ENCODE measurements around the gene MAP3K14. TPM values are rescaled to one million over a fixed set of nuclear protein-coding genes. Genes with fewer than 3 reads are reported as not detected.

MAP3K14 gene
- total RNA-seq, 4 donors from 2014 or later = 4.7 to 6.8 (median 6.1) TPM

DNA sequence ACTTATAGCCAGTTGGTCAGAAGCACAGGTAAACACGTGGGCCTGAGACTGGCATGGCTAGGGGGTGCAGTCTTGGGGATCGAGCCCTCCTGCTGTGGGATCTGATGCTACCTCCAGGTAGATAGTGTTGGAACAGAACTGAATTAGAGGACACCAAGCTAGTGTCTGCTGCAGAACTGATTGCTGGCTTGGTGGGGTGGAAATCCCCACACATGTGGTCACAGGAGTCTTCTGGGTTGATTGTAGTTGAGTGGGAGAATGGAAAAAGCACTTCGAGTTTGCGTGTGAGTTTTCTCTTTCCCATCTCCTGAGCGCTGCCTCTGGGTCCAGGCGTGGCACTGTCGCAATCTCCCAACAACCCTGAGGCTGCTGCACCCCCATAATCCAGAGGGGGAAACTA lies 46.9 kb downstream of the MAP3K14 start:
- TF ChIP-seq, protein P1, sequence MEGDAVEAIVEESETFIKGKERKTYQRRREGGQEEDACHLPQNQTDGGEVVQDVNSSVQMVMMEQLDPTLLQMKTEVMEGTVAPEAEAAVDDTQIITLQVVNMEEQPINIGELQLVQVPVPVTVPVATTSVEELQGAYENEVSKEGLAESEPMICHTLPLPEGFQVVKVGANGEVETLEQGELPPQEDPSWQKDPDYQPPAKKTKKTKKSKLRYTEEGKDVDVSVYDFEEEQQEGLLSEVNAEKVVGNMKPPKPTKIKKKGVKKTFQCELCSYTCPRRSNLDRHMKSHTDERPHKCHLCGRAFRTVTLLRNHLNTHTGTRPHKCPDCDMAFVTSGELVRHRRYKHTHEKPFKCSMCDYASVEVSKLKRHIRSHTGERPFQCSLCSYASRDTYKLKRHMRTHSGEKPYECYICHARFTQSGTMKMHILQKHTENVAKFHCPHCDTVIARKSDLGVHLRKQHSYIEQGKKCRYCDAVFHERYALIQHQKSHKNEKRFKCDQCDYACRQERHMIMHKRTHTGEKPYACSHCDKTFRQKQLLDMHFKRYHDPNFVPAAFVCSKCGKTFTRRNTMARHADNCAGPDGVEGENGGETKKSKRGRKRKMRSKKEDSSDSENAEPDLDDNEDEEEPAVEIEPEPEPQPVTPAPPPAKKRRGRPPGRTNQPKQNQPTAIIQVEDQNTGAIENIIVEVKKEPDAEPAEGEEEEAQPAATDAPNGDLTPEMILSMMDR (IDR thresholded peaks at IDR 0.05; ENCODE audit: low read depth) = no peak

DNA sequence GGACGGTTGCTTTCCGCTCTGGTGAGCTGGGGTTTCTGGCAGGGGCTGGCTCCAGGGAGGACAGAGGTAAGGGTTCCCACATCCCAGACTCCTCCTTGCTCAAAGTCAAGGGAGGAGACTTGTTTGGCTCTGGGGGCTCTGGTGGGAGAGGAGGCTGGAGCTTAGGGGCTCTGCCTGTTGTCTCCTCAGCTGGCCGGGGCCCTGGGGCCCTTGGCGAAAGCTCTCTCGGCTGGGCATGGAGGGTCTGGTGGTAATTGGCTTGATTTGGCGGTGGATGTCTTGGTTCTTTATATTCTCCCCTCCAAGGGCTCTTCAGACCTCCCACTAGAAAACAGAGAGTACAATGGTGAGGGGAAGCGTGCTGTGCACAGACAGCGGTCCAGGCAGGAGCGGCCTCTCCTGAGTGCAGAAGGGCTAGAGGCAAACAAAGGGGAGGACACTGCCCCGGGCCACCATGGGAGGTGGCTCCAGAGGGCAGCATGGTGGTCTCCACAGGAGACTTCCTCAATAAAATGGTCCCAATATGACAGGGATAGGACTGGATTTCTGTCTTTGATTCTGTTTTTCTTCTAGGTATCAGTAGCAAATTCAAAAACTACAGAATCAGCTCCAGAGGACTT lies 49.3 kb downstream of the MAP3K14 start:
- TF ChIP-seq, protein P1 (IDR thresholded peaks at IDR 0.05; ENCODE audit: low read depth) = no peak

DNA sequence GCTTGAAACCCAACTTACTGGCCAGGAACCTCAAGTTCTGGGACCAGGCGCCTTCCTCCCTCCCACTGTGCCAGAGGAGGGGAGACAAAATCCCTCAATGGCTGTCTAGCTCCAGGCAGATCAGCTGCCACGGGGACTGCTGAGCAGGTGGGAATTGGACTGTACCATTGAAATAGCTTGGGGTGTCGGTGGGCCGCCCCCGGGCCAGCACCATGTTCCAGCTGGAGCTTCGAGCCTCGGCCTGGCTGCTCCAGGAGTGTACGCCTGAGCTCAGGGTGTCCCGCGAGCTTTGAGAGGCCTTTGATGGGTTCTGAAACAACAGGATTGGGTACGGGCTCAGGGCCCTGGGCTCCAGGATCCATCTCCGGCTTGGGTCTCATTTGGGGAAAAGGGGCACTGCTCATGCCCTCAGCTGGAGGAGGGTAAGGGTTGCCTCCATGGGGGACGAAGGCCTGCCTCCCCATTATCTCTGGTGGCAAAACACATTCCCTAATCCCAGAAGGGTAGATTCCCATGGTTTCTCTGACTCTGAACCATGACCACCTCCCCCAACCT lies 50.4 kb downstream of the MAP3K14 start:
- TF ChIP-seq, protein P1 (IDR thresholded peaks at IDR 0.05; ENCODE audit: low read depth) = no peak

DNA sequence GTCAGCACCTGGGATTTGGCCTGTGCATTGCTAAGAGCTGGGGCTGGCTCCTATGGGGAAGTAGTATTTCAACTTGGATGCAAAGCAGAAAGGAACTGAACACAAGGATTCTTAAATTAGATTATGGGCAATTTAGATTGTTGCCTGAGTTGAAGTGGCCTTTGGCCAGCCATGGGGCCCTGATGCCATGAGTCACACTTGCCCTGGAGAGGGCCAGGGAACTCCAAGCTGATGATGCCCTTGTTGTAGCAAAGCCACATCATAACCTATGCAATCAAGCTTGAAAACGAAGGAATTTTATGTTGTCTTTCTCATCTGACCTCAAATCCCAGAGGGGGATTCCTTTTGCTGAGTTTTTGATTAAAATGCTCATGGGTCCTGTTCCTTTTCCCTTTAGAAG lies 51.0 kb downstream of the MAP3K14 start:
- TF ChIP-seq, protein P1 (IDR thresholded peaks at IDR 0.05; ENCODE audit: low read depth) = no peak

DNA sequence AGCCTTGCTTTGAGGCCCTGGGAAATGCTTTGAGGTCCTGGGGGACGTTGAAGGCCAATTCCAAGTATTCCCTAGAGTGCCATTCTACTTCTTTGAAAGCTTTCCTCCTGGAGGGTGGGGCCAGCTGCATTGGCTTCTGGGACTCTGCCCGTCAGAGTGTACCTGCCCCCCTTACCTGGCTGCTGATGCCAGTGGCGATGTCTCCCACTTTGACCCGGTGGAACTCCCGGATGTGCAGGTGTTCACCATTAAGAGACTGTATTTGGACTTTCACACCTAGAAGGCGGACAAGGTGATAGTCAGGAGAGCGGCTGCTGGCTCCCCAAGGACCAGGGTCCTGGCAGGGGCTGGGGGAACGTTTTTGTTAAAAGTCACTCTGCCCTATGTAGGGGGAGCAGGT lies 51.8 kb downstream of the MAP3K14 start:
- TF ChIP-seq, protein P1 (IDR thresholded peaks at IDR 0.05; ENCODE audit: low read depth) = no peak

DNA sequence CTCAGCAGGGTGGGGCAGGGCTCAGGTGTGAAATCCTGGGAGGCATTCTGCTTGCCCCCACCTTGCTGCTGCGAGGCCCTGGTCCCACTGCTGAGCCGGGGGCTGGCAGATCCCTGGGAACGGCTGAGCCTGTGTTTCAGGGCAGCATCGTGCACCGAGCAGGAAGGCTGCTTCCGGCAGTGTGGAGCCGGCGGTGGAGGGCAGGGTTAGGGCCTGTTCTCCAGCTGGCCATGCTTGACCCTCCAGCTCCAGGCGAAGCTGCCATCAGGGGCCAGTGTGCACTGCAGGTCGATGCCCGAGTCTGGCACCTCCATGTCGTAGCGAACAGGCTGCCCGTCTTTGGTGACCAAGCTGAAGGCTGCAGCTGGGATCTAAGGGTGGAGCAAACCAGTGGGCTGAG lies 52.4 kb downstream of the MAP3K14 start:
- TF ChIP-seq, protein P1 (IDR thresholded peaks at IDR 0.05; ENCODE audit: low read depth) = no peak

DNA sequence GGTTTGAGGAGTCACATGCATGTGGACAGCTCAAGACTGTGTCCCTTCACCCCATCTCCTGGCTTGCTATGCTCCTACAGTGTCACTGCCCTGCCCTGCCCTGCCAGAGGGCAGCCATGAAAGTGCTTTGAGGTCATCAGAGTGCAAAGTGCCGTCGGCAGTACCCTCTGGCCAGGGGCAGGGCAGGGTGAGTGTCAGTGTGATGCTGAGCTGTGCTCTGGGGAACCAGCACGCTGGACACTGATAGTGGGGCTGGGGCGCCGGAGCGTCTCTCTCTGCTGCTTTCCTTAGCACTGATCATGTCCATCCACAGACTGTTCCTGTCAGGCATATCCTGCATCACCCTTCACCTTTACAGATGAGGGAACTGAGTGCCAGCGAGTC lies 53.4 kb downstream of the MAP3K14 start:
- TF ChIP-seq, protein P1 (IDR thresholded peaks at IDR 0.05; ENCODE audit: low read depth) = no peak

Measured in subcutaneous adipose tissue (tissue), 4 donors.